Measurements from ENCODE around the gene PTPRO. TPM values are rescaled to one million over a fixed set of nuclear protein-coding genes. Genes with fewer than 3 reads are reported as not detected.

Gene PTPRO
- polyA plus RNA-seq, 1 experiment = 0.10 TPM

- no peak for DNase-seq (ENCODE audit: low read depth, low spot score)
- POLR2A ChIA-PET = no interaction called here
Observed at GRCh38 chr12:15584366-15585041, 262.2 kb downstream of the PTPRO start.

DNA sequence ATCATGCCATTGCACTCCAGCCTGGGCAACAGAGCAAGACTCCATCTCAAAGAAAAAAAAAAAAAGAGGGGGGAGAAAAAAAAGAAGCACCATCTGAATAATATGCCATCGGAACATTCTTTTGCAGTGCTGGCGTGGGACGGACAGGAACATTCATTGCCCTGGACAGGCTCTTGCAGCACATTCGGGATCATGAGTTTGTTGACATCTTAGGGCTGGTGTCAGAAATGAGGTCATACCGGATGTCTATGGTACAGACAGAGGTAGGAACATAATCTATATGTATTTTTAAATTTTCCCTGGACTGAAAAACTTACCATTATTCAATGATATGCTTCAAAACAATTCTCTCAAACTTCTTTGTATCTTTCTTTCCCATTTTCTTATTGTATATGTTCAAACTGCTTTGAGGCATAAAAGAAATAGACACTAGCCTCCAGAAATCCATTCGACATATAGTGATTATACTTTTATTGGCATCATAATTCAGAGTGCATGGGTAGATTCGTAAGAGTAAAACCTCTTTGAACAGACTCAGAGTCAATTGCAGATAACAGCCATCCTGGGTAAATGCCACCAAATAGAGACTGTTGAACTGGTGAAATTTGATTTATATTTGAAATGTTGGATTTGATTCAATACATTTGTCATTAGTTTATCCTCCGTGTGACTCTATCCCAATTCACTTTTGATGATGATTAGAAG, 267.2 kb downstream of the PTPRO start:
- CTCF ChIA-PET = interaction anchor here (0.5 to 7.6 kb wide), 55 partner anchors 8 to 935 kb away, joined by 3 to 157 read pairs (median 5); no protein-coding TSS in a partner anchor
- no peak for TF ChIP-seq CTCF (IDR thresholded peaks at IDR 0.05; ENCODE audit: low read depth, low read length)

More at GRCh38 chr12:15584366-15585041, 262.2 kb downstream of the PTPRO start:
- H3K27me3 ChIP-seq (ENCODE audit: control insufficient read depth, insufficient read depth, low read length) = no peaks in the 10 kb centered on the region
- peak; percentile 85 for TF ChIP-seq CTCF (IDR thresholded peaks at IDR 0.05; ENCODE audit: low read depth, low read length)
- no peak overlapping the region for H3K27ac ChIP-seq (ENCODE audit: low read depth, low read length)
- CTCF ChIA-PET = interaction anchor here (0.5 to 7.6 kb wide), 71 partner anchors 9 to 881 kb away, joined by 3 to 226 read pairs (median 5); partner anchors contain the start of gene RERG
- no peak overlapping the region for H3K4me3 ChIP-seq (ENCODE audit: low read depth, low read length)
- H3K9me3 ChIP-seq (ENCODE audit: control insufficient read depth, insufficient read depth, low read length) = no peaks in the 10 kb centered on the region

GRCh38 chr12:15590180-15590826, 268.0 kb downstream of the PTPRO start:
- peak; percentile 41 for DNase-seq (ENCODE audit: low read depth, low spot score)
- Histone ChIP-seq H3K4me3 (ENCODE audit: low read depth, low read length) (peak overlapping the region; percentile 56), H3K27ac (ENCODE audit: low read depth, low read length) (no peak overlapping the region), H3K27me3 (ENCODE audit: control insufficient read depth, insufficient read depth, low read length) (no peaks in the 10 kb centered on the region), H3K9me3 (ENCODE audit: control insufficient read depth, insufficient read depth, low read length) (no peaks in the 10 kb centered on the region)
- ChIA-PET CTCF (interaction anchor here (0.5 to 6.5 kb wide), 50 partner anchors 9 to 934 kb away, joined by 3 to 157 read pairs (median 5); no protein-coding TSS in a partner anchor), POLR2A (no interaction called here)
- TF ChIP-seq CTCF (IDR thresholded peaks at IDR 0.05; ENCODE audit: low read depth, low read length) = peak; percentile 95

More for the DNA sequence above, 267.2 kb downstream of the PTPRO start:
- Histone ChIP-seq H3K9me3 (ENCODE audit: control insufficient read depth, insufficient read depth, low read length) (no peaks in the 10 kb centered on the region), H3K27ac (ENCODE audit: low read depth, low read length) (no peak overlapping the region), H3K4me3 (ENCODE audit: low read depth, low read length) (no peak overlapping the region), H3K27me3 (ENCODE audit: control insufficient read depth, insufficient read depth, low read length) (no peaks in the 10 kb centered on the region)
- POLR2A ChIA-PET = no interaction called here
- no peak for DNase-seq (ENCODE audit: low read depth, low spot score)

DNA sequence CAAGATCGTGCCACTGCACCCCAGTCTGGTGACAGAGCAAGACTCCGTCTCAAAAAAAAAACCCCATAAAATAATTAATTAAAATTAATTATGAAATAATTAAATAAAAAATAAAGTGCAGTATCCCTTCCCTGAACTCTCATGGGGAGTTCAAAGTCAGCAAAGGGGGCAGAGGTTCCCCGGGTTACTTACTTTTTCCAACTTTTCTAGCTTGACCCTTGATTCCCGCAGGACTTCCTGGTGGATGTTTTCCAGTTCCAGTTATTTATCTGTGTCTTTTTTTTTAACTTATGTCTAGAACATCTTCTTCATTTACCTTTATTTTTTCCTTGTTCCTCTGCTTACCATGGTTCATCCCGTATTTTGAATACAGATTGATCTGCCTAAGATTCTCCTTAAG, 269.5 kb downstream of the PTPRO start:
- ChIA-PET POLR2A (no interaction called here), CTCF (interaction anchor here (0.6 to 6.5 kb wide), 5 partner anchors 42 to 265 kb away, joined by 3 to 157 read pairs (median 14); no protein-coding TSS in a partner anchor)
- no peak for DNase-seq (ENCODE audit: low read depth, low spot score)

More for the DNA sequence above, 269.5 kb downstream of the PTPRO start:
- Histone ChIP-seq H3K27ac (ENCODE audit: low read depth, low read length) (no peak overlapping the region), H3K27me3 (ENCODE audit: control insufficient read depth, insufficient read depth, low read length) (no peaks in the 10 kb centered on the region), H3K4me3 (ENCODE audit: low read depth, low read length) (no peak overlapping the region), H3K9me3 (ENCODE audit: control insufficient read depth, insufficient read depth, low read length) (no peaks in the 10 kb centered on the region)
- no peak for TF ChIP-seq CTCF (IDR thresholded peaks at IDR 0.05; ENCODE audit: low read depth, low read length)

All from AG04450 (cell line).